ENCODE data around the gene TMEM151B.
"Not testable (repeated sequence)": the region's sequence is repeated elsewhere in the genome, so short reads cannot be mapped to it uniquely, and the experiment has no call there.

Gene TMEM151B

GRCh38 chr6:44349904-44350649 is 79.8 kb downstream of the TMEM151B start:
- POLR2A ChIA-PET, result no interaction called here
- DNase-seq (ENCODE audit: low read depth, low spot score), result no peak
- TF ChIP-seq CTCF (IDR thresholded peaks at IDR 0.05; ENCODE audit: insufficient read depth, low read length, missing control alignments), result no peak
- no peak overlapping the region for H3K4me3 ChIP-seq (ENCODE audit: low read depth, low read length)
- CTCF ChIA-PET, result interaction anchor here (1.0 kb wide), 1 partner anchor 12 kb away, joined by 3 read pairs; no protein-coding TSS in a partner anchor

GRCh38 chr6:44350650-44350994 is 80.4 kb downstream of the TMEM151B start:
- CTCF ChIA-PET, result interaction anchor here (1.0 to 1.4 kb wide), 2 partner anchors 13 to 38 kb away, joined by 3 read pairs; partner anchors contain the start of gene AARS2
- POLR2A ChIA-PET; H3K4me3 ChIP-seq (ENCODE audit: low read depth, low read length); DNase-seq (ENCODE audit: low read depth, low spot score): not testable (repeated sequence)

- no peak for TF ChIP-seq CTCF (IDR thresholded peaks at IDR 0.05; ENCODE audit: insufficient read depth, low read length, missing control alignments)
These were observed 82.0 kb downstream of the TMEM151B start for GRCh38 chr6:44352259-44352658.

DNA sequence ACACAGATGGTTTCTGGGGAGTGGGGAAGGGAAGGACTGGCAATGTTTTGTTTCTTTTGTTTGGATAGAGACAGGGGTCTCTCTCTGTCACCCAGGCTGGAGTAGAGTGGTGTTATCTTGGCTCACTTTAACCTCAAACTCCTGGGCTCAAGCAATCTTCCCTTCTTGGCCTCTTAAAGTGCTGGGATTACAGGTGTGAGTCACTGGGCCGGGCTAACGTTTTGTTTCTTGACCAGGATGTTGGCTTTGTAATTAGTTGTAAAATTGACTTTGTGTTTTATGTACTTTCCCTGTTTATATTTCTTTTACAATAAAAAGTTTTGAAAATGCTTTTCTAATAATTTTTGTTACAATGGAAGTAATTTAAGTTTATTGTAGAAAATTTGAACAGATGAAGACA is 83.1 kb downstream of the TMEM151B start:
- POLR2A ChIA-PET, result no interaction called here
- DNase-seq (ENCODE audit: low read depth, low spot score), result no peak
- H3K4me3 ChIP-seq (ENCODE audit: low read depth, low read length), result no peak overlapping the region
- no peak for TF ChIP-seq CTCF (IDR thresholded peaks at IDR 0.05; ENCODE audit: insufficient read depth, low read length, missing control alignments)
- CTCF ChIA-PET, result interaction anchor here (0.7 to 2.6 kb wide), 4 partner anchors 10 to 96 kb away, joined by 3 to 15 read pairs (median 5); no protein-coding TSS in a partner anchor

More at GRCh38 chr6:44352259-44352658, 82.0 kb downstream of the TMEM151B start:
- CTCF ChIA-PET, result interaction anchor here (0.8 to 2.6 kb wide), 5 partner anchors 8 to 85 kb away, joined by 3 to 15 read pairs (median 4); partner anchors contain the start of gene AARS2
- POLR2A ChIA-PET, result no interaction called here
- H3K4me3 ChIP-seq (ENCODE audit: low read depth, low read length), result no peak overlapping the region
- DNase-seq (ENCODE audit: low read depth, low spot score), result no peak

- DNase-seq (ENCODE audit: low read depth, low spot score), result no peak
- H3K4me3 ChIP-seq (ENCODE audit: low read depth, low read length), result no peak overlapping the region
- POLR2A ChIA-PET, result no interaction called here
- CTCF ChIA-PET, result no interaction called here
- no peak for TF ChIP-seq CTCF (IDR thresholded peaks at IDR 0.05; ENCODE audit: insufficient read depth, low read length, missing control alignments)
These were observed 85.4 kb downstream of the TMEM151B start for GRCh38 chr6:44355640-44356039.

DNA sequence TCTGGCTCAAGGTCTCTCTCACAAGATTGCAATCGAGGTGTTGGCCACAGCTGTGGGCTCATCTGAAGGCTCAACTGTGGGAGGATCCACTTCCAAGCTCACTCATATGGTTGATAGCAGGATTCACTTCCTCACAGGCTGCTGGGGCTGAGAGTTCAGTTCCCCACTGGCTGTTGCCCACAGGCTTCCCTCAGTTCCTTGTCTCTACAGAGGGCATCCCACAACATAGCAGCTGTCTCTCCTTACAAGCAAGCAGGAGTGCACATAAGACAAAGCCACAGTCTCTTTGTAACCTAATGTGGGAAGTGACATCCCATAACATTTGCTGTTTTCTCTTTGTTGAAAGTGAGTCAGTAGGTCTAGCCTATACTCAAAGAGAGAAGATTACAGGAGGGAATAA is 86.2 kb downstream of the TMEM151B start:
- H3K4me3 ChIP-seq (ENCODE audit: low read depth, low read length), result no peak overlapping the region
- CTCF ChIA-PET, result no interaction called here
- POLR2A ChIA-PET, result no interaction called here
- no peak for DNase-seq (ENCODE audit: low read depth, low spot score)
- no peak for TF ChIP-seq CTCF (IDR thresholded peaks at IDR 0.05; ENCODE audit: insufficient read depth, low read length, missing control alignments)
